CD4-positive, alpha-beta T cell treated with Interleukin-6 for 4 hours (primary cell): ENCODE measurements around the gene RAB11FIP3.

Experiments used
- DNase-seq: peaks from one replicate; pipeline ENCODE4 v3.0.0-alpha.2; 2020; ENCODE audit warnings: mixed read lengths

Gene RAB11FIP3

GRCh38 chr16:521381-522210 is 96.1 kb downstream of the RAB11FIP3 start:
- DNase-seq = no peak

DNA sequence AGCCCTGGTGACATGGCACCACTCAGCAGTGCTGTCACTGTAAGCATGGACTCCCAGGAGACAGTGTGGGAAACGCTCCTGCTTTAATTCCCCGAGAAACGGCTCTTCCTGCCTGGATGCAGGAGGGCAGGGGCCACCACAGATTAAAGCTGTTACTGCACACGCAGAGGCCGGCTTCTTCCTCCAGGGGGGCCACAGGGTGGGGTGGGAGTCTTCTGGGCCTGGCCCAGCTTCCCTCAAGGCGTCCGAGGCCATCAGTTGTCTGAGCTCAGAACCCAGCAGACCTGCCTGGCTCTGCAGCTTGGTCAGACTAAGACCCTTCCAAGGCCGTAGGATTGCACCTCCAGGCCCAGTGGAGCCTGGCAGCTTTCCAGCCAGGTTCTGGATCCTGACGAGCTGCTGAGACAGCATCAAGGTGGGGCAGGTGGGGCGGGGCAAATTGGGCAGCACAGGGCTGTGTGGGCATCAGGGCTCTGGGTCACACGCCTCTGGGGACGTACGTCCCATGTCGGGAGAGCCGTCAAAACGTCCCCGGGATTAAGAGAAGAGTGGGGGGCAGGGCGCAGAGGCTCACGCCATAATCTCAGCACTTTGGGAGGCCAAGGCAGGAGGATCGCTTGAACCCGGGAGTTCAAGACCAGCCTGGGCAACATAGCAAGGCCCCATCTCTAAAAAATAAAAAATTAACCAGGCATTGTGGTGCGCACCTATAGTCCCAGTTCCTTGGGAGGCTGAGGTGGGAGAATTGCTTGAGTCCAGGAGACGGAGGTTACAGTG is 97.1 kb downstream of the RAB11FIP3 start:
- DNase-seq = no peak

DNA sequence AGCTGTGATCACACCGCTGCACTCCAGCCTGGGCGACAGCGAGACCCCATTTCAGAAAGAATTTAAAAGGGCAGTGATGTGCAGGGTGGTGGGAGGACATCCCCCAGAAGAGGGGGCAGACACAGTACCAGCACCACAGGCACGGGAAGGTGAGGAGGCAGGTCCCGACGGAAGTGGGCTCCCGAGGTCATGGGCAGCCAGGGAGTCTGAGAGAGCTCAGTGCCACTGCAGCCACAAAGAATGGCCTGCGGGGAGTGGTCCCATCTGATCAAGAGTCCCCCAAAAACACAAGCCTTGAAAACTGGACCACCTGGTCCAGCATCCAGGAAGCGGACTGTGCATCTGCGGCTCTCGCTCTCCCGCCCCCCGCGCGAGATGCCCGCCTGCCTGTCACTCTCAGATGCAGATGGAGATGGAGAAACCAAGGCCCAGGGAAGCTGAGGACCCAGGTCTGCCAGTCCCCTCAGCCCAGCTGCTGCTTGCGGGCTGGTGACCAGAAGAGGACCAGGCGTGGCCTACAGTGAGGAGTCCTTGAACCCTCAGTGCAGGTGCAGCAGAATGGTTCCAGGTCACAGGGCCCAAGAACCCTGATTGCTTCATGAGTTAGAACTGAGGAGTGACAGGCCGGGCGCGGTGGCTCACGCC is 97.8 kb downstream of the RAB11FIP3 start:
- DNase-seq = no peak

DNA sequence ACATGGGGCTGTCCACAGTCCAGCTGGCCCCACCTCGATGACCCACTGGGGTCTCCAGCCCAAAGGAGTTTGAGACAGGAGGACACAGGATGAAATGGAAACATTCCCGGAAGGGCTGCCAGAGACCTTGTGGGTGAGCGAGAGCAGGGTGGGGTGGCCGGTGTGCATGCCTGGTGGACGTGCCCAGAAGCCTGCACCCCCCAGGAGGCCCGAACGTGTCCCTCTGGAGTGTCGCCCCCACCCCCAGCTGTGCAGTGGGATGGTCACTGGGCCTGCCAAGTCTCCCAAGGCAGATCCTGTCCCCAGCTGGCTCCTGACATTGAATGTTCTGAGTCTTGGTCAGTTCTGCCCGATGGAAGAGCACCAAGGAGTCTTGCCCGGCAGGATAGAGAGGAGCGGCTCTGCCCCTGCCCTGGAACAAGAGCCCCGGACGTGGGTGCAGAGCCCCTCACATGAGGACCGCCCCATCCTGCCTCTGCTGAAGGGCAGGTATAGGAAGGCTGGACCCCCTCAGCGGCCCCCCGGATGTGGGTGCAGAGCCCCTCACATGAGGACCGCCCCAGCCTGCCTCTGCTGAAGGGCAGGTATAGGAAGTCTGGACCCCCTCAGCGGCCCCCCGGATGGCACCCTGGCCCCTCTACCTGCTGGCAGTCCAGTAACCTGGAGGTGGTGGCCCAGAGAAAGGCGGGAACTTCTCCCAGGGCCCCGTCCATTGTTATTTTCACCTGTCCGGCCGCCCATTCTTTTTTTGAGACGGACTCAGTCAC is 99.0 kb downstream of the RAB11FIP3 start:
- no peak for DNase-seq

DNA sequence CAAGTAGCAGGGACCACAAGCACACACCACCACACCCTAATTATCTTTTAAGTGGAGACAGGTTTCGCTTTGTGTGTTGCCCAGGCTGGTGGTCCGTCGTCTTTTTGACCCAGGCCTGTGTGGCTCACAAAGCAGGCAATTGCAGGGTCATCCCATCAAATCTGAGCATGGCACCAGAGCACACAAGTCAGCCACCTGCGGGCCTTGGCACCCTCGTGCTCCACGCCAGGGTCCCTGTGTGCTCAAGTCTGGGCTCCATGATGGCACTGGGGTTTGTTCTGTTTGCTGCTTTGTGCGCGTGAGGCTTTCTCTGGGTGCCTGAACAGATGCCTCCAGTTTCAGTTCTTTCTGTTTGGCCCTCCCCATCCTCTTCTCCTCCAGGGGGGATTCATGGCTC is 99.7 kb downstream of the RAB11FIP3 start:
- DNase-seq = no peak

- peak; percentile 70 for DNase-seq
These were observed 100.2 kb downstream of the RAB11FIP3 start for GRCh38 chr16:525520-526180.

- peak; percentile 21 for DNase-seq
These were observed 100.9 kb downstream of the RAB11FIP3 start for GRCh38 chr16:526181-527014.

DNA sequence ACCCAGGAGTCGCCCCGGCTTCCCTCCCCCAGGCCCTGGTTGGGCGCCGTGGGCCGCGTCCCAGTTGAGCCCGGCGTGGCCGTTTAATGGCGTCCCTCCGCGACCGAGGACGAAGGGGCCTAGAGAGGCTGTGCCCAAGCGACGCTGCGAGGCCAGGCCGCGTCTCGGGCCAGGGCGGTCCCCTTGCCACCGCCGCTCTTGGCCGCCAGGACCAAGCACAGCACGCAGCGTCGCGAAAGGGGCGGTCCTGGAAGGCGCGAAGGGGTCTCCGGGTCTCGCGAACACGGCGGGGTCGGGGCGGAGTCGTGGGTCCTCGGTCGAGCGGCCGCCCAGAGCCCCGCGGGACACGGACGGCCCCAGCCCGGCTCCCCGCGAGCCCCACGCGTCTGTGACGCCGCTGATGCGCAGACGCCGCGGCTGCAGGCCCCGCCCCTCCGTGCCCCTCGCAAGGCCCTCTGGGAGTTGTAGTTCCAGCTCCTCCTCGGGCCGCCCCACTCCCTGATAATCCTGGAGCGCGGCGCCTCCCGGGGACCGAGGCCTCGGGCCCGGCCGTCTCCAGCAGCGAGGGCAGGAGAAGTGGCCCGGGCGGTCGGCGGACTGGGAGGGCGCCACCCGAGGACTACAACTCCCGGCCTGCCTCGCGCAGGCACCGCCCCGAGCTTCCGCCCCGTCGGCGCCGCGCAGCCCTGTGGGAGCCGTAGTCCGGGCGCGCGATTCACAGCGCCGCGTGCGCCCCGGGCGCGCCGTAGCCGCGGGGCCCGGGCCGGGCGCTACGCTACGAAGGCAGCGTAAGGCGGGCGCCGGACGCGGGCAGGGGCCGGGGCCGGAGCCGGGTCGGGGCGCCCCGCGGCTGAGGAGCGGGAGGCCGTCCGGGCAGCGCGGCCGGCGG is 101.8 kb downstream of the RAB11FIP3 start, which contains the start of gene CAPN15:
Gene CAPN15, plus strand, starts transcription at position 698 of the 889 bp plus-strand sequence. CDS start 19,127 bp downstream, outside the sequence.
- peak; percentile 87 for DNase-seq

- DNase-seq = peak; percentile 22
These were observed 102.9 kb downstream of the RAB11FIP3 start for GRCh38 chr16:528111-529011.

DNA sequence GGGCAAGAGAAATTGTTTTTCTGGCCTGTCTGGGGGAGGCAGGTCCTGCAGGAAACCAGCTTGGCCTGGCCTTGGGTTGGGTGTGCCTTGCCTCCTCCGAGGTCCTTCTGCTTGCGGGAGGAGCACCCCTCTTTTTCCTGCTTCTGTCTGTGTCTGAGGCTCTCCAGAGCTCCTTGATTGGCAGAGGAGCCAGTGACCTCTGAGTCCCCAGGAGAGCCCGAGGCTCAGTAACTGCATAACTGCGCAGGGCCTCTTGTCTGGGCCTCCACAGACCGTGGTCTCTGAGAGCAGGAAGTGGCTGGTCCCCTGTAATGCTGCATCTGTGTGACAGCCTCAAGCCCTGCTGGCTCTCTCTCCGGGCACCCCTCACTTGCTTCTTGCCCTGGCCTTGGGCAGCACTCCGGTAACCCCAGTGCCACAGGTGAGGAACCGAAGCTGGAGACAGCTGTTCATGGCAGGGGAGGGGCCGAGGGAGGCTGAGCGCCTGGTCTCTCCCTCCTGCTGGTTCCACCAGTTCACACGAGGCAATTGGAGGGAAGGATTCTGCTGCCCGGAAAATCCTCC is 103.6 kb downstream of the RAB11FIP3 start:
- peak; percentile 32 for DNase-seq

DNA sequence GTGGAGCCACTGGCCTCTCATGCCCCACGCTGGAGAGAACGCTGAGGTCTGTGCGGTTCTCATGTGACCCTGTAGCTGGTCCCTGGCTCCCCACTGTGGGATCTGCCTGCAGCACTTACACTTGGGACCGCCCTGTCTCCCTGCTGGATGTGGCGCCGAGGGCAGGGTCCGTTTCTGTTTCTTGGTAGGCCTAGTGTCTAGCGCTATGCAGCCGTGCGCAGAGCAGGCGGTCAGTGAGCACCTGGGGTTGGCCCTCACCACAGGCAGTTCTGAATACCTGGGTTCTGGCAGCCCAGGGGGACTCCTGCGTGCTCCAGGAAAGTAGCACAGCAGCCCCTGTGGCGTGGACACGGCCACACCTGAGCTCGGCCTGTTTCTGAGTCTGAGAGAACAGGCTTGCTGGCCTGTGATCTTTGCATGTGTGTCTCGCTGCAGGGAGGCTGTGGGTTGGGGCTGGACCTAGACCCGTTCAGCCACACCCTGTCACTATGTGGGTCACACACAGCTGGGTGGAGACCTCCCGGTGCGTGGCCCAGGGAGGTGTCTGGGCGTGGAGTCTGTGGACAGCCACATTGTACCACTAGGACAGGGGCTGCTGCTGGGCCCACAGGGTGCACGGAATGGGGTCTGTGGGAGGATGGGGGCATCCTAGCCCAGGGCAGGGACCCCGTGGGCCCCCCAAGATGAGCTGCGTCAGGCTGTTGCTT is 104.8 kb downstream of the RAB11FIP3 start:
- no peak for DNase-seq

DNA sequence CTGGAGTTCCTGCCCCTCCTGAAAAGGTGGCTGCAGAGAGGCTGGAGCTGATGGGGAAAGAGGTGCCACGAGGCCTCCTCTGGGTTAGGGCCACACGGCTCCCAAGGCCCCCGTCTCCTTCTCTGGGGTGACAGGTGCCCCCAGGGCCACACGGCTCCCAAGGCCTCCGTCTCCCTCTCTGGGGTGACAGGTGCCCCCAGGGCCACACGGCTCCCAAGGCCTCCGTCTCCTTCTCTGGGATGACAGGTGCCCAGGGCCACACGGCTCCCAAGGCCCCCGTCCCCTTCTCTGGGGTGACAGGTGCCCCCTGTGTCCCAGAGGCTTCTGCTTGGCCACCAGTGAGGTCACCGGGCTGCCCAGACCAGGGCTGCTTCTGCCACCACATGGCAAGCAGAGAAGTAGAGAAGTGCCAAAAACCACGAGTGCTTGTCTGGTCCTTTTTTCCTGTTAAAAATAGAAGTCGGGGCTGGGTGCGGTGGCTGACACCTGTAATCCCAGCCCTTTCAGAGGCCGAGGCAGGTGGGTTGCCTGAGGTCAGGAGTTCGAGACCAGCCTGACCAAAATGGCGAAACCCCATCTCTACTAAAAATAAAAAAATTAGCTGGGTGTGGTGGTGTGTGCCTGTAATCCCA is 106.2 kb downstream of the RAB11FIP3 start:
- no peak for DNase-seq

- no peak for DNase-seq
These were observed 108.1 kb downstream of the RAB11FIP3 start for GRCh38 chr16:533391-534123.

GRCh38 chr16:534135-534534 is 108.7 kb downstream of the RAB11FIP3 start:
- no peak for DNase-seq

DNA sequence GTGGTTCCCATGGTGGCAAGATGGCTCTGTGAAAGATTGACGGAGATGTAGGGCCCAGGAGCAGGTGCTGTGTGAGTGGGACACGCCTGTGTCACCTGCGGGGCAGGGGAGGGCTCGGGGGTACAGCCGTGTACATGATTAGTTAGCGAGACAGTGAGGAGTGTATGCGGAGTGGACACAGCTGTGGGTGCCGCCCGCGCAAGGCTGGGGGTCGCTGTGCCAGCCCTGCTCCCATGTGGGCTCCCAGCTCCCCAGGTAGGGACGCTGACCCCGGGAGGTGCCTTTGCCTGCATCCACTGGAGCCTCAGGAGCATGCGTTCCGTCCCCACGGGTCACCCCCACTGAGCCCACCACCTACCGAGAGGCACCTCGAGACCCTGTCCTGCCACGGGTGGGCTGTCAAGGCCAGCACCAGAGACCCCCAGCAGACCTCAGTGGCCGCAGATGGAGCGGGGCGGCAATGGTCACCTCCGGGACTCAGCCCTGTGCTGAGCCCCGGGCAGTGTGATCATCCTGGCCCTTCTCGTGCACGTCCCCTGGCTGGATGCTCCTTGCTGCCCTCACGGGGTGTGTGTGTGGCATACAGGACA is 109.5 kb downstream of the RAB11FIP3 start:
- DNase-seq = no peak
